GM19099 (cell line): ENCODE results near the gene ROCK2.

Experiments
- POLR2A ChIP-seq: IDR thresholded peaks from 3 replicates; pipeline ENCODE4 v1.6.1; 2011; ENCODE audit warnings: low read depth; ENCODE audit not compliant: insufficient read length; ENCODE audit errors: extremely low read depth

ROCK2 gene

GRCh38 chr2:11338580-11338979, 5.9 kb downstream of the ROCK2 start:
- TF ChIP-seq POLR2A, result no peak

GRCh38 chr2:11337909-11338308, 6.5 kb downstream of the ROCK2 start:
- TF ChIP-seq POLR2A, result no peak

- TF ChIP-seq POLR2A, result no peak
Measured at GRCh38 chr2:11336189-11336588, 8.2 kb downstream of the ROCK2 start.

- TF ChIP-seq POLR2A, result no peak
Measured at GRCh38 chr2:11333427-11334183, 10.8 kb downstream of the ROCK2 start.

- no peak for TF ChIP-seq POLR2A
Measured at GRCh38 chr2:11332596-11332995, 11.8 kb downstream of the ROCK2 start.

- TF ChIP-seq POLR2A, result no peak
Measured at GRCh38 chr2:11330457-11331142, 13.8 kb downstream of the ROCK2 start.

GRCh38 chr2:11329776-11330175, 14.7 kb downstream of the ROCK2 start:
- TF ChIP-seq POLR2A, result no peak

GRCh38 chr2:11327871-11328270, 16.6 kb downstream of the ROCK2 start:
- no peak for TF ChIP-seq POLR2A

GRCh38 chr2:11326677-11327211, 17.7 kb downstream of the ROCK2 start:
- no peak for TF ChIP-seq POLR2A

- no peak for TF ChIP-seq POLR2A
Measured at GRCh38 chr2:11325961-11326676, 18.3 kb downstream of the ROCK2 start.

GRCh38 chr2:11321847-11322246, 22.6 kb downstream of the ROCK2 start:
- TF ChIP-seq POLR2A, result no peak

GRCh38 chr2:11320698-11321492, 23.5 kb downstream of the ROCK2 start:
- no peak for TF ChIP-seq POLR2A

- TF ChIP-seq POLR2A, result no peak
Measured at GRCh38 chr2:11319939-11320338, 24.5 kb downstream of the ROCK2 start.

- TF ChIP-seq POLR2A, result no peak
Measured at GRCh38 chr2:11315074-11315705, 29.2 kb downstream of the ROCK2 start.
